A673 (cell line): Measurements from ENCODE around the gene PSMB9.

Experiments used
- EZH2 ChIP-seq: fragments of 200-600 bp; sonication (generic); IDR thresholded peaks from 2 replicates; pipeline ENCODE4 v1.6.1; 2017; ENCODE audit warnings: borderline replicate concordance, low read depth, mild to moderate bottlenecking, mixed read lengths, antibody characterized with exemption, low read length; ENCODE audit not compliant: poor library complexity, severe bottlenecking
- TF ChIP-seq, protein P1 (sequence below): fragments of 300-800, 200-600 bp; sonication (generic); conservative IDR thresholded peaks from 2 replicates; pipeline ENCODE4 v1.5.1; 2017; ENCODE audit warnings: low read depth, mild to moderate bottlenecking, antibody characterized with exemption, low read length, moderate library complexity, mixed read lengths

DNA sequence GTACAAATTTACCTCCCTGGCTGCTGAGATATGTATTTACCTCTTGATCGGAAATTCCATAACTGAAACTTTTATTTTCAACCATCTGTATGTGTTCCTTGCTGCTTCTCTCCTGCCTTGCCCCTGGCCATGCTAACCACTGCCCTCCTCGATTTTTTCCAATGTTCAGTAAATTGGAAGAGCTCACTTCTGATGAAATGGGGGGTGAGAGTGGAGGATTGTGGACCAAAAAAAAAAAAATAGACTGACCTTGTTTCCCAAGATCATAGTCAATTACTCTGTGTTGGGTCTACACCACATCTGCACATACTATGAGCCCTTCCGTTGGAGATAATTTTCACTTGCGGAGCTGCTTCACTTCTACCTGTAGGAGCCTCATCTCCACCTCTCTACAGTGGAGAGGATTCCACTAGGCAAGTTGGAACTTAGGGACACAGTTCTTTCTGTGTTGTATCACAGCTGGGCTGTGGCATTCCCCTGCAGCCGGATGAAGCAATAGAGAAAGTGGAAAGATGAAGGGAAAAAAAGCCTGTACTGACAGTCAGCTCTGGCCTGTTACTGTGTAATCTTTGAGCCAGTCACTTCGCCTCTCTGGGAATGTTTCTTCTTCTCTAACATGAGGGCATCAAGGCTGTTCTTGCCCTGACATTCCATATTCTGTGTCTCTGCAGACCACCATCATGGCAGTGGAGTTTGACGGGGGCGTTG lies 1.6 kb downstream of the PSMB9 start:
- TF ChIP-seq, protein P1, sequence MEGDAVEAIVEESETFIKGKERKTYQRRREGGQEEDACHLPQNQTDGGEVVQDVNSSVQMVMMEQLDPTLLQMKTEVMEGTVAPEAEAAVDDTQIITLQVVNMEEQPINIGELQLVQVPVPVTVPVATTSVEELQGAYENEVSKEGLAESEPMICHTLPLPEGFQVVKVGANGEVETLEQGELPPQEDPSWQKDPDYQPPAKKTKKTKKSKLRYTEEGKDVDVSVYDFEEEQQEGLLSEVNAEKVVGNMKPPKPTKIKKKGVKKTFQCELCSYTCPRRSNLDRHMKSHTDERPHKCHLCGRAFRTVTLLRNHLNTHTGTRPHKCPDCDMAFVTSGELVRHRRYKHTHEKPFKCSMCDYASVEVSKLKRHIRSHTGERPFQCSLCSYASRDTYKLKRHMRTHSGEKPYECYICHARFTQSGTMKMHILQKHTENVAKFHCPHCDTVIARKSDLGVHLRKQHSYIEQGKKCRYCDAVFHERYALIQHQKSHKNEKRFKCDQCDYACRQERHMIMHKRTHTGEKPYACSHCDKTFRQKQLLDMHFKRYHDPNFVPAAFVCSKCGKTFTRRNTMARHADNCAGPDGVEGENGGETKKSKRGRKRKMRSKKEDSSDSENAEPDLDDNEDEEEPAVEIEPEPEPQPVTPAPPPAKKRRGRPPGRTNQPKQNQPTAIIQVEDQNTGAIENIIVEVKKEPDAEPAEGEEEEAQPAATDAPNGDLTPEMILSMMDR = no peak
- no peak for TF ChIP-seq EZH2
